OCI-LY7 (cell line): ENCODE data around the gene EMILIN1.

Source experiments
- EZH2phosphoT487 ChIP-seq: fragments of 200-600 bp; sonication (generic); IDR thresholded peaks from 2 replicates; pipeline ENCODE4 v1.6.1; 2018; ENCODE audit warnings: low read depth, borderline replicate concordance, mild to moderate bottlenecking, mixed run types, antibody characterized with exemption, low read length, moderate library complexity, mixed read lengths
- TF ChIP-seq, protein P1 (sequence below): fragments of 200-600 bp; sonication (generic); conservative IDR thresholded peaks from 2 replicates; pipeline ENCODE4 v1.5.1; 2014; ENCODE audit warnings: mild to moderate bottlenecking, antibody characterized with exemption, low read length, moderate library complexity, mixed read lengths

DNA sequence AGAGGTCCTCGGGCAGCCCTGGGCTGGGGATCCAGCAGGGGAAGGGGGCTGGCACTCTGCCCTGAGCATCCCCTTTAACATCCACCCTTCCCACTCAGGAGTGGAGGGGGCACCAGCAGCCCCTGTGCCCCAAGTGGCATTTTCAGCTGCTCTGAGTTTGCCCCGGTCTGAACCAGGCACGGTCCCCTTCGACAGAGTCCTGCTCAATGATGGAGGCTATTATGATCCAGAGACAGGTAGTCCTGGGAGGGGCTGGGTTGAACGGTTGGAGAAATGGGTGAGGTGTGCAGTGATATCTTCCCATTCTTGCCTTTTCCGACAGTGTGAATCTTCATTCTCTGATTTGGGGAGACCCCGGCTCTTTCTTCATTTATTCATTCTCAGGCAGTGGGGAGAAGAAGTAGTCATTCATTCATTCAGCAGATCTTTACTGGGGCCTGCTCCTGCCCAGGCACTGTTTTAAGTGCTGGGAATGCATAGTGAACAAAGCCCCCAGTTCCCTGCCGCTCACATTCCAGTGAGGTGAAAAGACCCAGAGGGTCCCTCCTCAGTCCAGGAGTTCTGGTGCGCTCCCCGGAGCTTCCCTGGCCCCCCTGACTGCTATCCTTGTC is 6.8 kb downstream of the EMILIN1 start:
- TF ChIP-seq, protein P1, sequence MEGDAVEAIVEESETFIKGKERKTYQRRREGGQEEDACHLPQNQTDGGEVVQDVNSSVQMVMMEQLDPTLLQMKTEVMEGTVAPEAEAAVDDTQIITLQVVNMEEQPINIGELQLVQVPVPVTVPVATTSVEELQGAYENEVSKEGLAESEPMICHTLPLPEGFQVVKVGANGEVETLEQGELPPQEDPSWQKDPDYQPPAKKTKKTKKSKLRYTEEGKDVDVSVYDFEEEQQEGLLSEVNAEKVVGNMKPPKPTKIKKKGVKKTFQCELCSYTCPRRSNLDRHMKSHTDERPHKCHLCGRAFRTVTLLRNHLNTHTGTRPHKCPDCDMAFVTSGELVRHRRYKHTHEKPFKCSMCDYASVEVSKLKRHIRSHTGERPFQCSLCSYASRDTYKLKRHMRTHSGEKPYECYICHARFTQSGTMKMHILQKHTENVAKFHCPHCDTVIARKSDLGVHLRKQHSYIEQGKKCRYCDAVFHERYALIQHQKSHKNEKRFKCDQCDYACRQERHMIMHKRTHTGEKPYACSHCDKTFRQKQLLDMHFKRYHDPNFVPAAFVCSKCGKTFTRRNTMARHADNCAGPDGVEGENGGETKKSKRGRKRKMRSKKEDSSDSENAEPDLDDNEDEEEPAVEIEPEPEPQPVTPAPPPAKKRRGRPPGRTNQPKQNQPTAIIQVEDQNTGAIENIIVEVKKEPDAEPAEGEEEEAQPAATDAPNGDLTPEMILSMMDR = no peak
- no peak for TF ChIP-seq EZH2phosphoT487
